Ascending aorta (tissue), 2 donors: Measurements from ENCODE around the gene POLR1C. TPM values are rescaled to one million over a fixed set of nuclear protein-coding genes. Genes with fewer than 3 reads are reported as not detected.
"Not testable (repeated sequence)": the region's sequence is repeated elsewhere in the genome, so short reads cannot be mapped to it uniquely, and the experiment has no call there.

Experiments used
- DNase-seq, 2 donors: peaks; one replicate each; pipeline ENCODE4 v3.0.0-alpha.2; 2019; ENCODE audit warnings: low spot score in 2 of 2
- H3K27ac ChIP-seq, 2 donors: fragments of 200-600 bp; sonication (generic); one replicate each; pipeline ENCODE4 v1.5.1; 2016 to 2017; ENCODE audit warnings: mild to moderate bottlenecking in 1 of 2
- H3K27me3 ChIP-seq: fragments of 200-600 bp; sonication (generic); one replicate; pipeline ENCODE4 v1.5.1; 2017
- H3K36me3 ChIP-seq, 2 donors: fragments of 200-600 bp; sonication (generic); one replicate each; pipeline ENCODE4 v1.5.1; 2016
- H3K4me1 ChIP-seq, 2 donors: fragments of 200-600 bp; sonication (generic); one replicate each; pipeline ENCODE4 v1.5.1; 2016 to 2017; ENCODE audit warnings: mild to moderate bottlenecking in 1 of 2
- H3K4me3 ChIP-seq, 2 donors: fragments of 200-600 bp; sonication (generic); one replicate each; pipeline ENCODE4 v1.5.1; 2016 to 2017; ENCODE audit warnings: mild to moderate bottlenecking in 1 of 2
- H3K9me3 ChIP-seq, 2 donors: fragments of 200-600 bp; sonication (generic); one replicate each; pipeline ENCODE4 v1.5.1; 2016
- CTCF ChIP-seq, 3 experiments: fragments of 200-600 bp in 2 of 3; fragments of 450-650 bp in 1 of 3; sonication (generic) in 2 of 3; IDR thresholded peaks; one replicate each; pipeline ENCODE4 v1.5.1; 2016 to 2019; ENCODE audit warnings: antibody characterized with exemption in 3 of 3, mild to moderate bottlenecking in 1 of 3, moderate library complexity in 1 of 3
- intact Hi-C: fragments of 100-400 bp; cut with DNase I; formaldehyde crosslinking; loops from one replicate; pipeline ENCODE4 v1.15.1; 2023
- total RNA-seq: library from RNA; depleted of rRNA; stranded (reverse); fragments of >200 nt; gene quantifications from one replicate; pipeline ENCODE4 v1.1.0, GENCODE V29; 2016

The POLR1C gene
- total RNA-seq, 1 donor from 2014 or later, result 51.5 TPM

GRCh38 chr6:43496370-43497128, 20.3 kb upstream of the POLR1C start:
- Histone ChIP-seq H3K4me1 (peaks cover 7 to 30% of the 10 kb centered on the region in 2 donors), H3K27ac (peak overlapping the region; percentile 17), H3K36me3 (peaks cover 21 to 39% of the 10 kb centered on the region in 2 donors), H3K9me3 (no peaks in the 10 kb centered on the region), H3K4me3 (peak overlapping the region in 1 of 2 donors; percentile 17), H3K27me3 (no peaks in the 10 kb centered on the region)
- intact Hi-C loops, result loop anchor here (2.0 kb wide), 1 partner anchor 42 kb away; the partner anchor contains the start of gene DLK2
- no peak for DNase-seq
- TF ChIP-seq CTCF (IDR thresholded peaks at IDR 0.05), result peak; percentile 49 to 65 (median 61)

- intact Hi-C loops, result loop anchor here (2.0 kb wide), 1 partner anchor 42 kb away; the partner anchor contains the start of gene DLK2
- H3K4me1 ChIP-seq, result peaks cover 7 to 26% of the 10 kb centered on the region in 2 donors
- H3K27ac ChIP-seq, result peak overlapping the region in 1 of 2 donors; percentile 17
- TF ChIP-seq CTCF (IDR thresholded peaks at IDR 0.05), result no peak
- no peaks in the 10 kb centered on the region for H3K27me3 ChIP-seq
- H3K4me3 ChIP-seq, result no peak overlapping the region
- peaks cover 22 to 42% of the 10 kb centered on the region in 2 donors for H3K36me3 ChIP-seq
- no peaks in the 10 kb centered on the region for H3K9me3 ChIP-seq
- no peak for DNase-seq
Observed at GRCh38 chr6:43497129-43497396, 19.8 kb upstream of the POLR1C start.

GRCh38 chr6:43497689-43498088, 19.2 kb upstream of the POLR1C start:
- Histone ChIP-seq H3K27ac (no peak overlapping the region), H3K4me1 (peaks cover 7 to 20% of the 10 kb centered on the region in 2 donors), H3K36me3 (peaks cover 27 to 48% of the 10 kb centered on the region in 2 donors), H3K9me3 (no peaks in the 10 kb centered on the region), H3K4me3 (no peak overlapping the region), H3K27me3 (no peaks in the 10 kb centered on the region)
- no peak for DNase-seq
- intact Hi-C loops, result loop anchor here (2.0 kb wide), 1 partner anchor 43 kb away; the partner anchor contains the start of gene DLK2
- TF ChIP-seq CTCF (IDR thresholded peaks at IDR 0.05), result no peak

- H3K4me3 ChIP-seq, H3K27me3 ChIP-seq, DNase-seq, H3K27ac ChIP-seq, H3K9me3 ChIP-seq, intact Hi-C loops: not testable (repeated sequence)
- Histone ChIP-seq H3K4me1 (peaks cover 7 to 19% of the 10 kb centered on the region in 2 donors), H3K36me3 (peaks cover 33 to 54% of the 10 kb centered on the region in 2 donors)
Observed at GRCh38 chr6:43498291-43498690, 18.6 kb upstream of the POLR1C start.

- Histone ChIP-seq H3K27ac (no peak overlapping the region), H3K27me3 (no peaks in the 10 kb centered on the region), H3K9me3 (no peaks in the 10 kb centered on the region), H3K36me3 (peaks cover 41 to 62% of the 10 kb centered on the region in 2 donors), H3K4me3 (no peak overlapping the region), H3K4me1 (peaks cover 7 to 19% of the 10 kb centered on the region in 2 donors)
- intact Hi-C loops, result no loop called here
- DNase-seq, result no peak
- TF ChIP-seq CTCF (IDR thresholded peaks at IDR 0.05), result no peak
Observed at GRCh38 chr6:43499028-43499815, 17.7 kb upstream of the POLR1C start.

GRCh38 chr6:43500921-43501320, 16.0 kb upstream of the POLR1C start:
- no peaks in the 10 kb centered on the region for H3K27me3 ChIP-seq
- no peaks in the 10 kb centered on the region for H3K9me3 ChIP-seq
- no peak for TF ChIP-seq CTCF (IDR thresholded peaks at IDR 0.05)
- DNase-seq, result no peak
- H3K36me3 ChIP-seq, result peaks cover 56 to 79% of the 10 kb centered on the region in 2 donors
- intact Hi-C loops, result no loop called here
- peaks cover 7 to 18% of the 10 kb centered on the region in 2 donors for H3K4me1 ChIP-seq
- H3K27ac ChIP-seq, result no peak overlapping the region
- H3K4me3 ChIP-seq, result no peak overlapping the region
